H1 (cell line): Measurements from ENCODE around the gene RILPL2.

Experiments
- BRCA1 ChIP-seq: IDR thresholded peaks from 2 replicates; pipeline ENCODE4 v1.6.1; 2012; ENCODE audit warnings: low read depth, low read length, improper control_type of control experiment
- POLR2A ChIP-seq, 2 experiments: IDR thresholded peaks; 1 replicate in 1 of 2; 2 replicates in 1 of 2; pipeline ENCODE4 v1.6.1; 2011; ENCODE audit warnings: low read depth in 2 of 2, low read length in 2 of 2, mild to moderate bottlenecking in 2 of 2; ENCODE audit errors: control extremely low read depth in 1 of 2
- RAD21 ChIP-seq, 2 experiments: IDR thresholded peaks in 1 of 2; conservative IDR thresholded peaks in 1 of 2; 2 replicates each; pipeline ENCODE4 v1.6.1; 2011; ENCODE audit warnings: low read depth in 2 of 2, low read length in 2 of 2, improper control_type of control experiment in 1 of 2, inconsistent platforms in 1 of 2, mild to moderate bottlenecking in 1 of 2, moderate library complexity in 1 of 2

DNA sequence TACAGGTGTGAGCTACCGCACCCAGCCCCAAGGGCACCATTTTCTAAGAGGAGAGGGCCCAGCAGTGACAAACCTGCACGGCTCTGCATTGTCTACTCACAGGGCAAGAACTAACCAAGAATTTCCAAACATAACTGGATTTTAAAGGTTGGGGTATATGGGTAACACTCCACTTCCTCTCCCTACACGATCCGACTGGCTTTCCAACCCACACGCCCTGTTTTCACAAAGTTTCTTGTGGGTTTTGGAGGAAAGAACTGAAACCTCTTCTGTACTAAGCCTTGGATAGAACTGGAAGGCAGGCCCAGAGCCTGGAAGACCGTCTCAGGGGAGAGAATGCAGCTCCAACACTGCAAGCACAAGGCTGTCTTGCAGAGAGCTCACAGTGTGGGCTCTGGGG, 46.4 kb upstream of the RILPL2 start:
- no peak for TF ChIP-seq BRCA1
- no peak for TF ChIP-seq POLR2A (IDR thresholded peaks at IDR 0.05; ENCODE audit: control extremely low read depth in 1 of 2, low read depth in 2 of 2, low read length in 2 of 2)
- no peak for TF ChIP-seq RAD21 (IDR thresholded peaks at IDR 0.05 in 1 of 2, conservative IDR thresholded peaks at IDR 0.05 in 1 of 2; ENCODE audit: low read depth in 2 of 2, low read length in 2 of 2)
